HG03442 (cell line): ENCODE results near the gene MREG.

ENCODE experiments used
- ATAC-seq: cut with Tn5 transposase; IDR thresholded peaks from one replicate; pipeline ENCODE4 v1.9.1; 2021; ENCODE audit warnings: mild to moderate bottlenecking, moderate library complexity; ENCODE audit not compliant: unreplicated experiment

Gene MREG

GRCh38 chr2:216013080-216013909, at the start of gene MREG:
Gene MREG, minus strand, starts transcription at chr2:216013551. Its CDS starts 224 bp downstream, at chr2:216013327.
- ATAC-seq = peak; percentile 35

DNA sequence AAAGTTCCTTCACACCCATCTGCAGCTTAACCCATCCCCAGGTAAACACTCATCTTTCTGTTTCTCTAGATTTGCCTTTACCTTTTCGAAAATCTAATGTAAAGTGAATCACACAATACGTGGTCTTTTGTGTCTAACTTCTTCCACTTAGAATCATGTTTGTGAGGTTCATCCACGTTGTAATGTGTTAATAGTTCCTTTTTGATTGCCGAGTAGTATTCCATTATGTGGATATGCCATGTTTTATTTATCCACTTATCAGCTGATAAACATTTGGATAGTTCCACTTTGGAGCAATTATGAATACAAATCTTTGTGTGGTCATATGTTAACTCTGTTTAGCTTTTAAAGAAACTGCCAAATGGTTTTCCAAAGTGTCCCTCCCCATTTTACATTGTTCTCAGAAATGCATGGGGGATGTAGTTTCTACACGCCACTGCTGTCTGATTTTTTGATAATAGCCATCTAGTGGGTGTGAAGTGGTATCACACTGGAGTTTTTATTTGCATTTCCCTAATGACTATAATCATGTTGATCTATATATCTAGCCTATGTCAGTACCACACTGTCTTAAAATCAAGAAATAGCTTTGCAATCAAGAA, 46.0 kb upstream of the MREG start:
- no peak for ATAC-seq

DNA sequence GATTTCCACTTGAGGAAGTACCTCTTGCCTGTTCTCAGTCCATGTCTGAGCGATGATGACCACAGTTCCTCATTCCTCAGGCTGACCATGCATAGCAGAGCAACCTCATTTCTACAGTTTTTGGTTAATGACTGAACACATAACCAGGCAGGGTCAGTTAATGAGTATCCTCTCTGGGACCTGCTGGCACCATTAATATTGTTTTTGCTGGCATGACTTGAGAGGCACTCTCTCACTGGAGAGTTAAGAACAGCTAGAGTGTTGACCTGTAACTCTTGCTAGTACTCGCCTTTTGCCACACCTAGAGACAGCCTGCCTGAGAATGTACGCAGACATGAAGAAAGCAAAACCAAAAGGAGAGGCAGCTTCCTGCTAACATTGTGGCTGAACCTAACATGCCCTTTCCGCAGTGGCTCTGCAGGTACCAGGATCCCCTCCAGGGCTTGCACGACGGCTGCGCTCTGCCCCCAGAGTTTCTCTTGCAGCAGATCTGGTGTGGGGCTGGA, 44.4 kb upstream of the MREG start:
- ATAC-seq = peak; percentile 69

DNA sequence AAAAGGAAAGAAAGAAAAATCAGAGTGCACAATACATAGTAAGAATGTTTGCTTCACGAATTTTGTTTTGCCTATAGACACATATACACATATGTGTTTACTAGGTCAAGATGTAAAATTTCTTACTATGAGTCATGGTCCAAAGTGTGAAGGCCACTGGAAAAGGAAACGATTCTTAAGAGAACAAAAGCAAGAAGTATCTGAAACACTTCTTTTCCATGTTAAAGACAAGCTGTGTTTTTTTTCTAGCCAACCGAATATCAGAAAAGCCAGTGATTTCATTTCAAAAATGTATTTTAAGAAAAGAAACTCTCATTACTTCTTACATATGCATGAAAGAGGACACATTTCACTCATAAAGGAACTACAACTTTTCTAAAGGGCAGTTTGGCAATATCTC, 43.4 kb upstream of the MREG start:
- ATAC-seq = peak; percentile 44

GRCh38 chr2:216055680-216056079, 42.3 kb upstream of the MREG start:
- no peak for ATAC-seq

GRCh38 chr2:216052420-216052819, 39.1 kb upstream of the MREG start:
- no peak for ATAC-seq

DNA sequence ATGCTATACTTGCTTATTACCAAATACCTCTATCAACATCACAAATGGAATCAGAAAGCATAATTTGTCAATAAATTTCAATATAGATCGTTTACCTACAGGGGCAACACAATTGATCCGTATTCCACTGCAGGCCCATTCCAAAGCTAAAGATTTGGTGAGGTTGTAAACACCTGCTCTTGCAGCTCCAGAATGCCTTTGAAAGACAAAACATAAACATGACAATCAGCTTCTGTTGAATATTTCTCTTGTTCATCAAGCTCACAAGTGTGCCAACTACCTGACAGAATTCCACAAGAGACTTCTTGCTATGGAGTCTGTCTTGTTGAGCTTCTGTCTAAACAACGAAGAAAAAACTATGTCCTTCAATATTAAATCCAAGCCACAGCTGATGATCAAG, 38.0 kb upstream of the MREG start:
- no peak for ATAC-seq

- no peak for ATAC-seq
Observed at GRCh38 chr2:216049452-216049851, 36.1 kb upstream of the MREG start.

- no peak for ATAC-seq
Observed at GRCh38 chr2:216047397-216047796, 34.0 kb upstream of the MREG start.

- peak; percentile 99 for ATAC-seq
Observed at GRCh38 chr2:216044883-216045486, 31.6 kb upstream of the MREG start.

DNA sequence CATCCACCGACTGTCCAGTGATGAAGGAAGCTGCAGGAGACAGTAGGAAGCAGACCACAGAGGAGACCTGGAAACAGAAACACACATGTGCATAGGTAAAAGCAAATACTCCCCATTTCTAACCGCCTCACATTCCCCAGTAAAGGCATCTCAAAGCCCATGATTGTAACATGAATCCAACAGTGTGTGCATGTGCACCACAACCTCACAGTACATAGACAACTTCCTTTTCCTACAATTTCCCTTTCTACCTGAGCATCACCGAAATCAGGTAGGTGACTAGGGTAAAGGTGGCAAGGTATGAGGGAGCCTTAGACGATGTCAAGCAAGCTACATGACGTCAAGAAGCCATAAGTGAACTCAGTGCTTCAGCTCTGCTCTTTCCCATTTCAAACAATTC, 30.6 kb upstream of the MREG start:
- ATAC-seq = no peak

- no peak for ATAC-seq
Observed at GRCh38 chr2:216041438-216041837, 28.1 kb upstream of the MREG start.

- no peak for ATAC-seq
Observed at GRCh38 chr2:216039918-216040317, 26.6 kb upstream of the MREG start.

DNA sequence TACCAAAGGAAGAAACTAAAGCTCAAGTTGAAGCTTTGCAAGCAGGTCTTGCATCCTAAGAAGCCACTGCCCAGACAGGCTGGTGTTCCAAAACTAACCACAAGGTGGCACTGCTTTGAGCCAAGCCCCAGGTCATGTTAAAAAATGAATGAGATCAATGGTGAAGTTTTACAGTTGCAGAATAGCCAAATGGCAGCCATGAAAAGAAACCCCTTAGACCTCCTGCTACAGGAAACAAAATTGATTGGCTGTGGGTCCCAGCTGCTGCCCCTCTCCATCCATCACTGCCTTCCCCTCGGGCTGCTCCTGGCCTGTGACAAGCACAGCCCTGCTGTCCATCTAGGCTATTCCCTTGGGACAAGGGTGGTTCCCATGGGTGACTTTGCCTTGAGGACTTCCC, 20.7 kb upstream of the MREG start:
- ATAC-seq = peak; percentile 22

DNA sequence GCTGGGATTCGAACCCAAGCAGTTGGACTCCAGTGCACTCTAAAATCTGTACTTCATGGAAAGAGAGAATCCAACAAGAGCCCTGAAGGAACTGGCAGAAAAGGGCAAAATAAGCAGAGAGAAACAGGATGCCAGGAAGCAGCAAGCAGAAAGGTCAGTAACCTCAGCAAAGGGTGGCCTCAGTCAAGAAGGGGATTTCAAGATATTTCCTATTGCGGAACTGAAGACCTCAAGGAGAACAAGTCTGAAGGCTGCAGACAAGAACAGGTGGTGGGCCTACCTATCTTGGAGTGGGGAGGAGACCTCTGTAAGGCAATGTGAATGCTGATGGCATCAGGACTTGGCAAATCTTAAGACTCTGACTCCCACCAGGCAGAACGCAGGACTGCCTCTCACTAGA, 20.1 kb upstream of the MREG start:
- ATAC-seq = peak; percentile 45

DNA sequence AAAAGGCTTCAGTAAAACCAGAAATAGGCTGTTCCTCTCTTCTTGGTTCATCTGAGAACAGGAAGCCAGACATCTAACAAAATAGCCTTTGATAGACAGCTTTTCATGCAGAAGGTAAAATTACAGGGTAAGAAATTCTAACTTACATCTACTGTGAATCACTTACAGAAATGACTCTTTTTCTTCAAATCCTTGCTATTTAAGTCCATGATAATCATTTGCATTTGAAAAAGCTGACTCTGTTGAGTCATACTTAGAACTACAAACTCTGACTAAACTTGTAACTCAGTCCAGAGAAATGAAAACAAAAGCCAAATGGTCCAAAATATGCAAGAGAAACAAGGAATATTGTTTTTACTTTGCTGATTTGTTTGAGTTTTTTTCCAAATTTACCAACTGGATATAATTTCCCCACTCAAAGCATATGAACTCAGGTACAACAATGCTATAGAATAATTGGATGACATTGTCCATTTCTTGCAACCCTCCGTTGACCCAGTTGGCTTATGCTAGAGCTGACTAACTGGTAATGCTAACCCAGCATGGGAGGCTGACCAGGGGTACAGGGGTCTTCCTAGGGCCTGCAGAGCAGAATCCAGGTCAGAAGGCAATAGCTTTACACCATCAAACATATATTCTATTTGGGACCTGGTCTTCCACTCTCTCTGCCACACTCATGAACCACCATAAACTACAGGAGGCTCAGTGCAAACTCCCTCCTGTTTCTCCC, 18.8 kb upstream of the MREG start:
- peak; percentile 77 for ATAC-seq

DNA sequence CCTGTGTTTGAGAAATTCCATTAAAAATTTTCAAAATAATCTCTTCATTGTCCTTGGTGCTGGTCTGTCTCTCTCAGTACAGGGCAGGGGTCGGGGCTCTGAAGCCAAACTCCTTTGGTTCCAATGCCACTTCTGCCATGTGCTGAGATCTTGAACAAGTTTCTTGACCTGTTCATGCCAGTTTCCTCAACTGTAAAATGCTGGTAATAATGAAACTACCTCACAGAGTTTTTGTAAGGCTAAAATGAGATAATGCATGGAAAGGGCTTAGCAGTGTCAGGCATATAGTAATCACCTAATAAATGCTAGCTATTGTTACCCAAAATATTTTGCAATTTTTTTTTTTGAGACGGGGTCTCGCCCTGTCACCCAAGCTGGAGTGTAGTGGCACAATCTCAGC, 16.9 kb upstream of the MREG start:
- ATAC-seq = no peak

- no peak for ATAC-seq
Observed at GRCh38 chr2:216029416-216030129, 16.2 kb upstream of the MREG start.

- ATAC-seq = no peak
Observed at GRCh38 chr2:216024779-216025336, 11.5 kb upstream of the MREG start.

GRCh38 chr2:216023055-216023648, 9.8 kb upstream of the MREG start:
- ATAC-seq = peak; percentile 95
